Nephron (organoid): ENCODE results near the gene MYOZ3.

Experiments
- H3K27ac Mint-ChIP-seq, 3 experiments: 2 replicates each; pipeline ENCODE4 v1.8.0; 2020; ENCODE audit warnings: mixed read lengths in 3 of 3, mild to moderate bottlenecking in 2 of 3, moderate library complexity in 1 of 3
- H3K27me3 Mint-ChIP-seq: 2 replicates; pipeline ENCODE4 v1.8.0; 2021; ENCODE audit warnings: low read depth, mild to moderate bottlenecking, moderate library complexity, mixed read lengths
- H3K36me3 Mint-ChIP-seq: 2 replicates; pipeline ENCODE4 v1.8.0; 2020; ENCODE audit warnings: low read depth, mixed read lengths
- H3K4me1 Mint-ChIP-seq: 2 replicates; pipeline ENCODE4 v1.8.0; 2020; ENCODE audit warnings: mixed read lengths
- H3K4me3 Mint-ChIP-seq, 3 experiments: 2 replicates each; pipeline ENCODE4 v1.8.0; 2020; ENCODE audit warnings: mild to moderate bottlenecking in 3 of 3, mixed read lengths in 3 of 3, moderate library complexity in 2 of 3
- H3K9me3 Mint-ChIP-seq: 2 replicates; pipeline ENCODE4 v1.8.0; 2020; ENCODE audit warnings: mixed read lengths
- TF ChIP-seq, protein P1 (sequence below), 3 experiments: fragments of 200-600 bp; sonication (generic); IDR thresholded peaks; one replicate each; pipeline ENCODE4 v1.5.0; 2021; ENCODE audit warnings: antibody characterized with exemption in 3 of 3; ENCODE audit not compliant: unreplicated experiment in 3 of 3

Gene MYOZ3

DNA sequence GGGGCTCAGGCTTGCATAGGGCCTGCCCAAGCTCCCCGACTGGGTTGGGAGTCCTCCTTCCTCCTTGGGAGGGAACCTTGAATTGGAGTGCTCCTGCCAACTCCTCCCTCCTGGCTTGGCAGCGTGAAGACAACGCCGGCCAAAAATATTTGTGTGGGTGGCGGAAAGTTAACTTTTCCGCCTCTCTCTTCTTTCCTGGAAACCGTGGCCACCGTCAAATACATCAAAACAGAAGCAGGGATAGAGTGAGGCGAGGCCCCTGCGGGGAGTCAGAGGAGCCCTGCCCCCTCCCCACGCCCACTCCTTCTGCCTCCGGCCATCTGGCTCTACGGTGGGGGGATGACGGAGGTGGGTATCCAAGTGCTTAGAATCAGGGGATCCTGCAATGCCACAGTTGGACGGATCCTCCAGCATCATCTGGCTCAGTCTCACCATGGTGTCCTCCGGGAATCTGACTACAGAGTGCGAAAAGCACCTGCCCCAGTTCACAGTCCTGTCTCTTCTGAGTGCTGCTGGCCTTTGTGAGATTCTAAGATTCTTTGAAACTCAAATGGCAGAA, 45.8 kb upstream of the MYOZ3 start:
- peaks cover 12% of the 10 kb centered on the region for H3K36me3 Mint-ChIP-seq
- peaks cover 88% of the 10 kb centered on the region for H3K4me1 Mint-ChIP-seq
- H3K27ac Mint-ChIP-seq = peak overlapping the region; percentile 52 to 88 (median 87)
- TF ChIP-seq, protein P1, sequence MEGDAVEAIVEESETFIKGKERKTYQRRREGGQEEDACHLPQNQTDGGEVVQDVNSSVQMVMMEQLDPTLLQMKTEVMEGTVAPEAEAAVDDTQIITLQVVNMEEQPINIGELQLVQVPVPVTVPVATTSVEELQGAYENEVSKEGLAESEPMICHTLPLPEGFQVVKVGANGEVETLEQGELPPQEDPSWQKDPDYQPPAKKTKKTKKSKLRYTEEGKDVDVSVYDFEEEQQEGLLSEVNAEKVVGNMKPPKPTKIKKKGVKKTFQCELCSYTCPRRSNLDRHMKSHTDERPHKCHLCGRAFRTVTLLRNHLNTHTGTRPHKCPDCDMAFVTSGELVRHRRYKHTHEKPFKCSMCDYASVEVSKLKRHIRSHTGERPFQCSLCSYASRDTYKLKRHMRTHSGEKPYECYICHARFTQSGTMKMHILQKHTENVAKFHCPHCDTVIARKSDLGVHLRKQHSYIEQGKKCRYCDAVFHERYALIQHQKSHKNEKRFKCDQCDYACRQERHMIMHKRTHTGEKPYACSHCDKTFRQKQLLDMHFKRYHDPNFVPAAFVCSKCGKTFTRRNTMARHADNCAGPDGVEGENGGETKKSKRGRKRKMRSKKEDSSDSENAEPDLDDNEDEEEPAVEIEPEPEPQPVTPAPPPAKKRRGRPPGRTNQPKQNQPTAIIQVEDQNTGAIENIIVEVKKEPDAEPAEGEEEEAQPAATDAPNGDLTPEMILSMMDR (IDR thresholded peaks at IDR 0.05; ENCODE audit: unreplicated experiment in 3 of 3) = no peak
- H3K9me3 Mint-ChIP-seq = no peaks in the 10 kb centered on the region
- peaks cover 4% of the 10 kb centered on the region for H3K27me3 Mint-ChIP-seq
- H3K4me3 Mint-ChIP-seq = peak overlapping the region in 1 of 3 experiments; percentile 27

DNA sequence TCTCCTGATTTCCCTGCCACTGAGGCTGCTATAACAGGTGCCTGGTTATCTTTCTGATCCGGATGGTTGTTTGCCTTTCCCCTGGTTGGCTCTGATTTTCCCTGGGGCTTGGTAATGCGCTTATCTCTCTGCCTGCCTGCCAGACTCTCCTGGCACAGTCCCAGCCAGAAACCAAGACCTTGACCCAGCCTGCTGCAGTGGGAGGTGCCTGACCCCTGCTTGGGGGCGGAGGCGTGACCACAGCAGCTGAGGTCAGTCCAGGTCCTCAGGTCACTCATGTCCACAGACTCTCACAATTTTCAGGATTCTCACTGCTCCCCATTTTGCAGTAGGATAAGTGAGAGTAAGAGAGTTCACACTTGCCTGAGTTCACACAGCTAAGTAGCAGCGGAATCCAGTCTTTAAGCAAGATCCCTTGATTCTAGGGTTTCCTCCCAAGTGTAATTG, 45.0 kb upstream of the MYOZ3 start:
- H3K27me3 Mint-ChIP-seq = peaks cover 4% of the 10 kb centered on the region
- H3K4me1 Mint-ChIP-seq = peaks cover 85% of the 10 kb centered on the region
- H3K36me3 Mint-ChIP-seq = peaks cover 16% of the 10 kb centered on the region
- H3K4me3 Mint-ChIP-seq = peak overlapping the region in 2 of 3 experiments; percentile 29 to 47
- H3K27ac Mint-ChIP-seq = peak overlapping the region; percentile 57 to 88 (median 74)
- TF ChIP-seq, protein P1 (IDR thresholded peaks at IDR 0.05; ENCODE audit: unreplicated experiment in 3 of 3) = no peak
- H3K9me3 Mint-ChIP-seq = no peaks in the 10 kb centered on the region

DNA sequence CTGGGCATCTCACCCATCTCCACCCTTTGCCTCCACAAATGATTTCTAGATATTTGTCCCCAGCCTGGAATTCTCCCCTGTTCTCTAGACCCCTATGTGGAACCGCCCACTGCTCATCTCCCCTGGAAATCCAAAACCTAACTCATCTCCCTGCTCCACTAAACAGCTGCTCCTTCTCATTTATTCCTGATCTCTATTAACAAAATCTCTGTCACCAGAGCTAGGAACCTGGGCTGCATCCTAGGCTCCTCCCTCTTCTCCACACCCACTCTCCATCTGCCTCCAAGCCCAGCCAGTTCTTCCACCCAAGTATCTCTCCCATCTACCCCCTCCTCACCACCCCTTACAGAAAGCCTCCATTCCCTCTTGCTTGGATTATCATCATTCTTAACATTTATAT, 44.5 kb upstream of the MYOZ3 start:
- Mint-ChIP-seq H3K4me3 (peak overlapping the region; percentile 1 to 29 (median 3)), H3K27me3 (no peaks in the 10 kb centered on the region), H3K4me1 (peaks cover 82% of the 10 kb centered on the region), H3K9me3 (no peaks in the 10 kb centered on the region), H3K36me3 (peaks cover 16% of the 10 kb centered on the region), H3K27ac (peak overlapping the region; percentile 57 to 88 (median 74))
- TF ChIP-seq, protein P1 (IDR thresholded peaks at IDR 0.05; ENCODE audit: unreplicated experiment in 3 of 3) = no peak

DNA sequence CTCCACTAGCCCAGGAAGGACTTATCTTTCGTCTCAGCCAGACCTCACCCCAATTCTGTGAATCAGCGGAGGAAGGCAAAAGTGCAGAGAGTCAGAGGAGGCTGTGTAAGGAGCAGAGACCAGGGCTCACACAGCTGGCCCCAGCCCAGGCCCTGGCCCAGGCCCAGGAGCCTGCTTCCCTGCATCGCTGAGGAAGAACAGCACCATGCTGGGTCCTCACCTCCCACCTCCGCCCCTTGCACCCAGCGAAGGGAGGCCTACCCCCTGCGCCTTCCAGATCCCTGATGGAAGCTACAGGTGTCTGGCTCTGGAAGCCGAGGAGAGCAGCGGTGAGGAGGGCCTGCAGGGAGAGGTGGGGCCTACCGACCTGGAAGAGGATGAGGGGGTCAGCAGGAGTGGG, 42.9 kb upstream of the MYOZ3 start:
- H3K27ac Mint-ChIP-seq = peak overlapping the region in 2 of 3 experiments; percentile 70 to 88
- no peaks in the 10 kb centered on the region for H3K9me3 Mint-ChIP-seq
- H3K4me3 Mint-ChIP-seq = peak overlapping the region in 2 of 3 experiments; percentile 26 to 49
- H3K27me3 Mint-ChIP-seq = no peaks in the 10 kb centered on the region
- TF ChIP-seq, protein P1 (IDR thresholded peaks at IDR 0.05; ENCODE audit: unreplicated experiment in 3 of 3) = no peak
- H3K36me3 Mint-ChIP-seq = peaks cover 11% of the 10 kb centered on the region
- H3K4me1 Mint-ChIP-seq = peaks cover 78% of the 10 kb centered on the region

DNA sequence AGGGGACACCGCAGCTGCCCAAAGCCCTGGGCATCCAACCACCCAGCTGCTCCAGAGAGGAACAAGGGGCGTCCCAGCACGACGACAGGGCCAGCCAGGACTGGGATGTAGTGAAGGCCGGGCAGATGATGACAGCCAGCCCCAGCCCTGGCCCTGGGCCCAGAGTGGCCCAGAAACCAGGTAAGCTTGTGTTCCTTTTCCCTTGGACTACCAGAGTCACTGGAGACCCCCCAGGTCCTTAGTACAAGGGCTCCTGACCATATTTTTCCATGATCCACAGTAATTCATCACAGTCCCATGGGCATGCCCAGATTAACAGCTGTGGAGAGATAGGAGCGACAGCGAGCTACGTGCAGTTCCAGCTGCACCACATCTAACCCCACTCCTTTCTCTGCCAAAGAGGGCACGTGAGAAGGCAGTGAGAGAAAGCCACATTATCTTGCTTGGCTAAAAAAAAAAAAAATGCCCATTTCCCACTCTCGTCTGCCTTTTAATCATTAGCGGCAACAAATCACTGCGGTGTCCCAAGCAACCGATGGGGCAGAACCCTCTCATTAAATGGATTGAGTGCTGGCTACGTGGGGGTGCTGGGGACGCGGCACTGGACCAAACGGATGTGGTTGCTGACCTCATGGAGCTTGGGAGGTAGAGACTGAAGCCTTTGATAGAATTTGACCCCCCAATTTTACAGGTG, 42.3 kb upstream of the MYOZ3 start:
- TF ChIP-seq, protein P1 (IDR thresholded peaks at IDR 0.05; ENCODE audit: unreplicated experiment in 3 of 3) = no peak
- no peaks in the 10 kb centered on the region for H3K9me3 Mint-ChIP-seq
- H3K36me3 Mint-ChIP-seq = peaks cover 11% of the 10 kb centered on the region
- peaks cover 78% of the 10 kb centered on the region for H3K4me1 Mint-ChIP-seq
- H3K27ac Mint-ChIP-seq = peak overlapping the region; percentile 15 to 87 (median 82)
- no peaks in the 10 kb centered on the region for H3K27me3 Mint-ChIP-seq
- H3K4me3 Mint-ChIP-seq = peak overlapping the region in 2 of 3 experiments; percentile 3 to 18
